Psoas muscle (tissue), 8 donors: ENCODE measurements around the gene RANBP17. TPM values are rescaled to one million over a fixed set of nuclear protein-coding genes. Genes with fewer than 3 reads are reported as not detected.

Source experiments
- ATAC-seq, 4 donors: fragments of 200-7000 bp; cut with Tn5 transposase; one replicate each; pipeline ENCODE4 v1.9.1; 2020; ENCODE audit warnings: moderate library complexity in 3 of 4, mild to moderate bottlenecking in 2 of 4
- DNase-seq, 2 donors: peaks; one replicate each; pipeline ENCODE4 v3.0.0-alpha.2; 2020
- H3K27ac ChIP-seq: fragments of 200-600 bp; one replicate; pipeline ENCODE4 v1.8.0; 2022
- H3K27me3 ChIP-seq, 3 donors: fragments of 200-600 bp in 1 of 3; one replicate each; pipeline versions ENCODE4 v1.6.1 to v1.8.0; 2013 to 2022; ENCODE audit warnings: low read length in 2 of 3, mild to moderate bottlenecking in 2 of 3, moderate library complexity in 1 of 3; ENCODE audit not compliant: insufficient read depth in 3 of 3
- H3K36me3 ChIP-seq, 2 donors: fragments of 200-600 bp in 1 of 2; one replicate each; pipeline versions ENCODE4 v1.6.1 to v1.8.0; 2013 to 2022; ENCODE audit warnings: low read depth in 1 of 2, mild to moderate bottlenecking in 1 of 2, moderate library complexity in 1 of 2; ENCODE audit not compliant: insufficient read depth in 1 of 2
- H3K4me1 ChIP-seq: fragments of 200-600 bp; one replicate; pipeline ENCODE4 v1.8.0; 2022
- H3K4me3 ChIP-seq: fragments of 200-600 bp; one replicate; pipeline ENCODE4 v1.8.0; 2022; ENCODE audit warnings: mild to moderate bottlenecking
- H3K9me3 ChIP-seq: fragments of 200-600 bp; one replicate; pipeline ENCODE4 v1.8.0; 2022
- CTCF ChIP-seq: fragments of 200-600 bp; IDR thresholded peaks from one replicate; pipeline ENCODE4 v1.8.0; 2022; ENCODE audit warnings: antibody characterized with exemption
- WGBS, 3 donors: extraction: QIAGEN DNeasy Blood & Tissue Kit; methylation state at CpG; one replicate each; pipeline versions ENCODE4 v1.1.6 to v1.1.7; 2013; 5-methylcytosine and 5-hydroxymethylcytosine counted together
- intact Hi-C, 2 donors: fragments of 100-400 bp; cut with DNase I; formaldehyde crosslinking; loops; one replicate each; pipeline versions ENCODE4 v1.11.0 to v1.14.2; 2022
- polyA plus RNA-seq, 3 donors: library from polyadenylated mRNA; stranded (reverse); fragments of 200-250 nt; gene quantifications; one replicate each; pipeline ENCODE4 v1.2.3, GENCODE V29; 2013
- total RNA-seq, 4 donors: library from RNA; stranded (reverse); fragmentation: NEBNext Ultra II Directional in 2 of 4; extraction: Animal tissue kit (Norgen Biotek cat#: 25700) in 2 of 4; gene quantifications; one replicate each; pipeline versions ENCODE4 v1.2.1 to v1.2.4, GENCODE V29; 2021 to 2023
- donor health status: healthy with polysubstance abuse.
- donor health status: DM: no; HTN: no; CAD: no; lungs with moderate emphysema.
- donor health status: Bipolar disorder and iron deficiency.
- donor health status: healthy.
- donor health status: DM: yes; HTN: yes; CAD: no.
- donor health status: DM: no; HTN: no; CAD: no.
- donor health status: DM: no; HTN: no; CAD: no.
- donor health status: DM: yes; HTN: yes; CAD: no.

RANBP17 gene
- total and polyA plus RNA-seq, 7 donors = 0.03 to 3.2 (median 1.0) TPM

- no peak for ATAC-seq
- 92 to 96% (median 92%) methylated on average over 5 of the region's 5 CpGs for WGBS, 3 donors
- no peaks in the 10 kb centered on the region for H3K36me3 ChIP-seq
- intact Hi-C loops = no loop called here
- no peak overlapping the region for H3K4me3 ChIP-seq
- H3K27me3 ChIP-seq = no peaks in the 10 kb centered on the region
- no peak overlapping the region for H3K27ac ChIP-seq
- DNase-seq = no peak
- TF ChIP-seq CTCF = no peak
- H3K4me1 ChIP-seq = no peaks in the 10 kb centered on the region
- no peaks in the 10 kb centered on the region for H3K9me3 ChIP-seq
Measured at GRCh38 chr5:171226096-171226754, 364.4 kb downstream of the RANBP17 start.

- intact Hi-C loops = no loop called here
- Histone ChIP-seq H3K9me3 (no peaks in the 10 kb centered on the region), H3K4me3 (no peak overlapping the region), H3K36me3 (no peaks in the 10 kb centered on the region), H3K27me3 (no peaks in the 10 kb centered on the region), H3K27ac (no peak overlapping the region), H3K4me1 (no peaks in the 10 kb centered on the region)
- DNase-seq = no peak
- no peak for TF ChIP-seq CTCF
- WGBS, 3 donors = 95 to 100% (median 100%) methylated on average over 1 of the region's 1 CpG
- ATAC-seq = no peak
Measured at GRCh38 chr5:171226864-171227263, 365.0 kb downstream of the RANBP17 start.

DNA sequence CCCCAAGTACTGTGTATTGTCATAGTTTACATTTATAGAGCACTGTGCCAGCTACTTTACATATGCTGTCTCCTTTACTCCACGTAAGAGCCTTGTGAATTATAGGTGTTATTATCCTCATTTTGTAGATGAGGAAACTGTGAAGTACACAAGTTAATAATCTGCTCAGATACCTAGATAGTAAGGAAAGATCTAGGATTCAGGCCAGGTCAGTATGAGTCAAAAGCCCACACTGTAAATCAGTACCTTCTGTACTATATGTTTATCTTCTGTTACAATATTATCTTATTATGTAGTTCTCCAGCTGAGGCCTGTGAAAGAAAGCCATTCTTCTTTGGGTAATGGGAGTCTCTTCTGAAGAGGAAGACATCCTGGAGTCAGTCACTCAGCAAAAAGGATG is 374.8 kb downstream of the RANBP17 start:
- no peak overlapping the region for H3K4me3 ChIP-seq
- H3K27ac ChIP-seq = no peak overlapping the region
- WGBS, 3 donors = 72 to 92% (median 73%) methylated on average over 1 of the region's 1 CpG
- H3K9me3 ChIP-seq = no peaks in the 10 kb centered on the region
- H3K27me3 ChIP-seq = no peaks in the 10 kb centered on the region
- no peak for ATAC-seq
- H3K4me1 ChIP-seq = no peaks in the 10 kb centered on the region
- DNase-seq = no peak
- no peak for TF ChIP-seq CTCF
- H3K36me3 ChIP-seq = no peaks in the 10 kb centered on the region
- intact Hi-C loops = no loop called here

GRCh38 chr5:171242521-171242920 is 380.7 kb downstream of the RANBP17 start:
- WGBS, 3 donors = 88 to 94% (median 93%) methylated on average over 1 of the region's 1 CpG

More at GRCh38 chr5:171242521-171242920, 380.7 kb downstream of the RANBP17 start:
- Histone ChIP-seq H3K27ac (no peak overlapping the region), H3K27me3 (no peaks in the 10 kb centered on the region), H3K36me3 (no peaks in the 10 kb centered on the region), H3K4me3 (no peak overlapping the region), H3K4me1 (no peaks in the 10 kb centered on the region), H3K9me3 (no peaks in the 10 kb centered on the region)
- no peak for TF ChIP-seq CTCF
- no peak for DNase-seq
- no peak for ATAC-seq
- intact Hi-C loops = no loop called here
